ENCODE results near the gene SLC5A10.

GRCh38 chr17:19021622-19022083 lies 69.7 kb downstream of the SLC5A10 start:
- TF ChIP-seq POLR2A (IDR thresholded peaks at IDR 0.05; ENCODE audit: low read depth, low read length) (no peak), POLR2AphosphoS5 (IDR thresholded peaks at IDR 0.05; ENCODE audit: low read depth, low read length) (no peak), TAF1 (IDR thresholded peaks at IDR 0.05; ENCODE audit: borderline replicate concordance, low read depth, low read length) (no peak)
